ENCODE results near the gene RGS21.

GRCh38 chr1:192378878-192379277 lies 62.1 kb downstream of the RGS21 start:
- TF ChIP-seq, protein P1, sequence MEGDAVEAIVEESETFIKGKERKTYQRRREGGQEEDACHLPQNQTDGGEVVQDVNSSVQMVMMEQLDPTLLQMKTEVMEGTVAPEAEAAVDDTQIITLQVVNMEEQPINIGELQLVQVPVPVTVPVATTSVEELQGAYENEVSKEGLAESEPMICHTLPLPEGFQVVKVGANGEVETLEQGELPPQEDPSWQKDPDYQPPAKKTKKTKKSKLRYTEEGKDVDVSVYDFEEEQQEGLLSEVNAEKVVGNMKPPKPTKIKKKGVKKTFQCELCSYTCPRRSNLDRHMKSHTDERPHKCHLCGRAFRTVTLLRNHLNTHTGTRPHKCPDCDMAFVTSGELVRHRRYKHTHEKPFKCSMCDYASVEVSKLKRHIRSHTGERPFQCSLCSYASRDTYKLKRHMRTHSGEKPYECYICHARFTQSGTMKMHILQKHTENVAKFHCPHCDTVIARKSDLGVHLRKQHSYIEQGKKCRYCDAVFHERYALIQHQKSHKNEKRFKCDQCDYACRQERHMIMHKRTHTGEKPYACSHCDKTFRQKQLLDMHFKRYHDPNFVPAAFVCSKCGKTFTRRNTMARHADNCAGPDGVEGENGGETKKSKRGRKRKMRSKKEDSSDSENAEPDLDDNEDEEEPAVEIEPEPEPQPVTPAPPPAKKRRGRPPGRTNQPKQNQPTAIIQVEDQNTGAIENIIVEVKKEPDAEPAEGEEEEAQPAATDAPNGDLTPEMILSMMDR (IDR thresholded peaks at IDR 0.05): no peak
- TF ChIP-seq POLR2A (IDR thresholded peaks at IDR 0.05): no peak
- no peak for TF ChIP-seq EP300 (IDR thresholded peaks at IDR 0.05)
